GM19239 (cell line): Measurements from ENCODE around the gene KCNAB3.
"Not testable (repeated sequence)": the region's sequence is repeated elsewhere in the genome, so short reads cannot be mapped to it uniquely, and the experiment has no call there.

Experiments used
- DNase-seq: peaks from one replicate; pipeline ENCODE4 v3.0.0; 2011; ENCODE audit warnings: low spot score; ENCODE audit not compliant: insufficient read length
- FAIRE-seq: peaks from 2 replicates; lab custom pipeline; 2011; peaks lifted over from hg19 to GRCh38; lab: Jason Lieb, UNC

KCNAB3 gene

DNA sequence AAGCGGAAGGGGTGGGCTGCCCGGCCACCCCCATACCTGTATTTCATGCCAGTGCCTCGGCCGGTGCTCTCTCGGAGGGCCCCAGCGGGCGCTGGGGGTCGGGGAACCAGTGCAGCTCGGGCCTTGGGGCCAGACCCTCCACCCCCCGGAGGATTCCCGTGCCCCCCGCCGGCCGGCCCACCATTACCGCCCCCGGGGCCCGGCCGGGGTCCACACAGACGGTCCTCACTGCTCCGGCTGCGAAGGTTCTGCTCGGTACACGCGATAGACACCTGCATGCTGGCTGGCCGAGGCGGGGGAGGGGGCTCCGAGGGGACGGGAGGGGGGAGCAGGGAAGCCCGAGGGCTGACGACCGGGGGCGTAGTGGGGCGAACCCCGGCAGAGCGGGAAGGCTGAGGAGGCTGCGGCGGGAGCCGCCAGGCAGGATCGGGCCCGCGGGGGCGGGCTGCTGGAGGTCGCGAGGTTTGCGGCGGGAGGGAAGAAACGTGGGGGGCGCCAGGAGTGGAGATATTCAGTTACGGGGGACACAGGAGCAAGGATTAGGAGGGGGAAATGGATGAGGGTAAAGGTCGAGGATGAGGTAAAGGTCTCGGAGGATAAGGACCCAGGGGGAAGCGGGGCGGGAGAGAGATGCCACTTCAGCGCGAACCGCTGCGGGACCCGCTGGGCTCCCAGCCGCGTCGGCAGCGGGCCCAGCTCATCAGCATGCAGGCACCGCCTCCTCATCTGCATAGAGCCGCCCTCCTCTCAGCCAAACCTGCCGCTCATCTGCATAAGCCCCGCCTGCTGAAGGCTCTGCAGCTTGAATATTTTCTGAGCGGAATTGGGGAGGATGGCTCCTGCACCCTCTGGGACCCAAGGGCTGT is at the start of gene KCNAB3:
TSS of gene KCNAB3 (minus strand) at position 699 of the 866 bp plus-strand sequence. CDS start at position 278, 421 bp downstream.
- no peak for FAIRE-seq

DNA sequence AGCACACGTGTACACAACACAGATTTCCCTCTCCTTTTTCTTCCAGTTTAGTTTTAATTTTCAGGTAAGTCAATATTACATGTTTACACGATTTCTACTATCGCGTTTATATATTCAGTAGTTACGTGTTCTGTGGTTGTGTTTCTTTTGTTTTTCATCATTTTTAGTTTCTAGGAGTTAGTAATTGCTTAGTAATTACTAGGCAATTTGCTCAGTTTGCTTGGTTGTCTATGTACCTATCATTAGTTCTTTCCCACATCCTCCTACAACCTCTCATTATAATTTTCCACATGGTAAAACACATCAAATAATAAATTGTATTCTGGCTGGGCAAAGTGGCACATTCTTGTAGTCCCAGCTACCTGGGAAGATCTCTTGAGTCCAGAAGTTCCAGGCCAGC is 48.1 kb upstream of the KCNAB3 start:
- FAIRE-seq: no peak
- no peak for DNase-seq

More for the DNA sequence above, at the start of gene KCNAB3:
- no peak for DNase-seq

DNA sequence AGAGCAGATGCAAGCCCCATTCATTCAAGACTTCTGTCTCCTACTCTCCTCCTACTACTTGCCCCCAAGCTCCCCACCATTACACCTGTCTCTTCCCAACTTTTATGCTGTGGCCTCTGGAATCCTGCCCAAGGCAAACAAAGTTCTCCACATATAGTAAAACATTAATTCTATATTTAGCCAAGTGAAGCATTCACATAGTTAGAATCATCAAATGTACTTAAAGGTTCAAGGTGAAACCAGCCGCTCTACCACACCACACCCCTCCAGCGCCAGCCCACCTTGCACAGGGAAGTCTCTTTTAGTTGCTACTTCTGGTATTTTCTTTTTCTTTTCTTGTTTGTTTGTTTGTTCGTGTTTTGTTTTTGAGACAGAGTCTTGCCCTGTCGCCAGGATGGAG is 47.4 kb upstream of the KCNAB3 start:
- FAIRE-seq (no peak), DNase-seq (no peak)

DNA sequence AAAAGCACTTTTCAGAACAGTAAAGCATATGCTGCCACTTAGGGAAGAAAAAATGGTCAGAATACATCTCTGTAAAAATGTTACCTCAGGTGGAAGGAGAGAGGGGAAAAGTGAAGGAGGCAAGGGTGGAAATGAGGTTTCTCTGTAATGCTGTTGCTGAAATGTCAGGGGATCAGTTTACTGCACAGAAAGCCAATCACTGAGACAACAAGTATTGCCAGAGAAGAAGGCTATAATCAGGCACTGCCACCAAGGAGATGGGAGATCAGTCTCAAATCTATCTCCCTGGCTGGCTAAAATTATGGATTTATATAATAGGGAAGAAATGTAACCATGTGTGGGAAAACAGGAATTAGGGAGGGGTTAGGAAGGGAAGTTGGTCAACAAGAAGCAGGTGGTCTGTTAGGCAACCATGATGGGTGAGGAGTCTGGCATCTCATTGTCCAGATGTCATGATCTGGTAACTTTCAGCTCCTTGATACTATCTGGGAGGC is 45.0 kb upstream of the KCNAB3 start:
- FAIRE-seq (no peak), DNase-seq (no peak)

DNA sequence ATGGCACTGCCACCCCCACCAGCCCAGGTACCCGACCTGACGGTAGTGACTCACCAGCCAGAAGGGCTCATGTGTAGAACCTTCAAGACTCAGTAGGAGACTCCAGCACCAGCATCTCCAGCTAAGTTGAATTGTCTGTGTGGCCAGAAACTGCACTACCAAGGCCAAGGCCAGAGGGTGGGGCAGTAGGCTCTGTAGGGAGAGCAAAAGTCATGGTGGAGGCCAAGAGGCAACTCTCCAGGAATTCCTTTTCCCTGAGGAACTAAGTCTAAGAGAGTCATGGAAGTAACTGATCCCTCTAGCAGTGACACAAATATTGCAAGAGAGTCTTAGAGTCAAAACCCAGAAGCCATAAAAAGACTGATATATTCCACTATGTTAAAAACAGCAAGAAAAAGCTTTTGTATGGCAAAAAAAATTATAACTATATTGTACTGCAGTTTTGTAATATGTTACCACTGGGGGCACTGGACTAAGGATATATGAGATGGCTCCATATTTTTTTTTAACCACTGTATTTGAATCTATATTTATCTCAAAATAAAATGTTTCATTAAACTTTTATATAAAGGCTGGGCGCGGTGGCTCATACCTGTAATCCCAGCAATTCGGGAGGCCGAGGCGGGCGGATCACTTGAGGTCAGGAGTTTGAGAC is 42.6 kb upstream of the KCNAB3 start:
- FAIRE-seq: no peak

DNA sequence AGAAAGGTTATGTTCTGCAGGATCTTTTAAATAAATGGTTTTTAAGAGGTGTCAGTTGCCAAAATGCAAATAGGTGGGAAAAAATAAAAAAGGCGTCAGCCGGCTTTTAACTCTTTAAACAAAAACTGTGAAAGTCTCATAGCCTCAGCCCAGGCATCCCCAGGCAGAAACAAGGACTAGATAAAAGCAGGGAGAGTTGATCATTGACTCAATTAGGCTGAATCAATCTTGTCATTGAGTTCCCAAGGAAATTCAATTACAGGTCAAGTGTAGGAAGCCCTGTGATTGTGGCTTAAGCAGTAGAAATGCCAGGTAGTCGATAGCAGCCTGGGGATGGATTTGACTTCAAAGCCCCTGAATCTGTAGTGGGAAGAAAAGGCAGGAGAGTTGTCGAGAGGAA is 42.0 kb upstream of the KCNAB3 start:
- no peak for DNase-seq
- FAIRE-seq: no peak

More for the DNA sequence above, 42.6 kb upstream of the KCNAB3 start:
- no peak for DNase-seq

DNA sequence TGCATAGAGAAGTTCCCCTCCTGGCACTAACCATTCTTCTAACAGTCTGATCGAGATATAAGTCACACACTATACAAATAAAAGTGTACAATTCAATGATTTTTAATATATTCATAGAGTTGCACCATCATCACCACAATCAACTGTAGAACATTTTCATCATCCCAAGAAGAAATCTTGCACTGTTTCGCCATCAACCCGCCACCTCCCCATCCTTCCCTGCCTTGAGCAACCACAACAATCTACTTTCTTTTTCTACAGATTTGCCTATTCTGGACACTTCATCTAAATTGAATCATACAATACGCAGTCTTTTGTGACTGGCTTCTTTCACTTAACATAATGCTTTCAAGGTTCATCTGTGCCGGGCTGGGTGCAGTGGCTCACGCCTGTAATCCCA is 39.8 kb upstream of the KCNAB3 start:
- DNase-seq: no peak

DNA sequence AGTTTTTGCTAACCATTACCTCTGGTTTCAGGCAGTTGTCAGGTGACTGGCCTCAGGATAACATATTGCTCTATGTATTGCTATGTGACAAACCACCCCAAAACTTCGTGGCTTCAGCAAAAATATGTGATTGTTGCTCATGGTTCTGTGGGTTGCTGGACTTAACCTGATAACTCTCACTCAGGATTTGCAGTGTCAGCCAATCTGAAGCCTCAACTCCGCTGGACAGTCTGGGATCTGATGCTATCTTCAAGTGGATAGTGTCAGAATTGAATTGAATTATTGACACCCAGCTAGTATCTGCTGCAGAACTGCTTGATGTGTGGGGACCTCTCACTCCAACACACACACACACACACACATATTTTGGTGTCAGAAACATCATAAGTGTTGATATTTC is 38.1 kb upstream of the KCNAB3 start:
- FAIRE-seq (no peak), DNase-seq (no peak)

More for the DNA sequence above, 39.8 kb upstream of the KCNAB3 start:
- FAIRE-seq: no peak

DNA sequence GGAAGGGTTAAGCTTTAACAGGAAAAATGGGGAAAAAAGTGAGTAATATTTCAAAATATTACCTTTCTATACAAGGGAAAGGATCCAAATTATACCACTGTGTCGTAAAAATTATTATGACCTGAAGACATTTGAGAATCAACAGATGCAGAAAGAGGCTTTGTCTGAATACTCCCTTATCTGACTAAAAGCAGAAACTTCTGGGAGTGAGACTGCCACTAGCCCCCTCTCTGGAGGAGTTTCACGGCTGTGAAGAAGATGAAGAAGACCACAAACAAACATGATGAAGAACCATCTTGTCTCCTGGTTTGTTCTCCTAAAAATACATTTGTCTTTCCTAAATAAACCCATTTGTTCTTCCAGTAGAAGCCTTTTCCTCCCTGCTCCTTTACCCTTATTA is 31.8 kb upstream of the KCNAB3 start:
- DNase-seq: no peak
- no peak for FAIRE-seq

DNA sequence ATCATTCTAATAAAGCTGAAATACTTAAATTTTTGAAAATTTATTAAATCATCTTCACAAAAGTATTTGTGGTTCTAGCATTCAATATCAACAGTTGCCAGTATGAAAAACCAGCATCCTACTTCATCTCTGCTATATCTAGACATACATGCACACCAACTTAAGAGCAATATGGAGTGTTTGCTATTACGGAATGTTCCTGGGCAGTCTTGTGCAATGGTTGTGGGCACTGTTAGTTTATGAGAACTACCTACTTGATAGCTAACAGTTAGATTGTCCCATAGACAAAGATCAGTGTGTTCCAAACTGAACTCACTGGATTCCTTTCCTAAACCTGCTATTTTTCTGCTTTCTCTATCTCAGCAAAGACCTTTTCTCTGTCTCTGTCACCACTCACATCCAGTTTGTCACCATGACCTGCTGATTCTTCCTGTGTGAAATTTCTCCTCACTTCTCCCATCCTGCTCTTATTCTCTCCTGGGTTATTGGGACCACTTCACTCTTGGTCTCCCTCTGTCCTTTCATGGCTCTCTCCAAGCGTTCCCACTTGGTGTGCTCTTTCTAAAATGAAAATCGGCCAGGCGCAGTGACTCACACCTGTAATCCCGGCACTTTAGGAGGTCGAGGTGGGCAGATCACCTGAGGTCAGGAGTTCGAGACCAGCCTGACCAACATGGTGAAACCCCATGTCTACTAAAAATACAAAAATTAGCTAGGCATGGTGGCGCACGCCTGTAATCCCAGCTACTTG is 30.0 kb upstream of the KCNAB3 start:
- FAIRE-seq (no peak), DNase-seq (no peak)

DNA sequence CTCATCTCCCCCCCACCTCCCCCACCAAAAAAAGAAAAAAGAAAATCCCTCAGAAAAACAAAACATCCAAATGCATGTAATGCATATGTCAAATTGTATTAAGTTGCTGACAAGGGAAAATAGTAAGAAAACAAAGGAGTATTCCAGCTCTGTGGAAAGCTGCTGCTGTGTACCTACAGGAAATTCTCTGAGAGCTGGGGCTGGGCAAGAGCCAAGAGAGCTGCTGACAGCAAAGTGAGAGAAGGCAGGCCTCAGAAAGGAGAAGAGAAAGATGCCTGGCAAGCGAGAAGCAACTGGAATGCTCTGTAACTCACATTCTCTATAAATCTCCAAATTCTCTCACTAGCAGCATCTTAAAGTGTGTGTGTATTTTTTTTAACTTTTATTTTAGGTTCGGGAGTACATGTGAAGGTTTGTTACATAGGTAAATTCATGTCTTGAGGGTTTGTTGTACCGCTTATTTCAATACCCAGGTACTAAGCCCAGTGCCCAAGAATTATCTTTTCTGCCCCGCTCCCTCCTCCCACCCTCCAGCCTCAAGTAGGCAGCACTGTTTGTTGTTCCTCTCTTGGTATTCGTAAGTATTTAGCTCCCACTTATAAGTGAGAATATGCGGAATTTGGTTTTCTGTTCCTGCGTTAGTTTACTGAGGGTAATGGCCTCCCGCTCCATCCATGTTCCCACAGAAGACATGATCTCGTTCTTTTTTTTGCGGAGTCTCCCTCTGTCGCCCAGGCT is 26.7 kb upstream of the KCNAB3 start:
- DNase-seq (no peak), FAIRE-seq (no peak)

DNA sequence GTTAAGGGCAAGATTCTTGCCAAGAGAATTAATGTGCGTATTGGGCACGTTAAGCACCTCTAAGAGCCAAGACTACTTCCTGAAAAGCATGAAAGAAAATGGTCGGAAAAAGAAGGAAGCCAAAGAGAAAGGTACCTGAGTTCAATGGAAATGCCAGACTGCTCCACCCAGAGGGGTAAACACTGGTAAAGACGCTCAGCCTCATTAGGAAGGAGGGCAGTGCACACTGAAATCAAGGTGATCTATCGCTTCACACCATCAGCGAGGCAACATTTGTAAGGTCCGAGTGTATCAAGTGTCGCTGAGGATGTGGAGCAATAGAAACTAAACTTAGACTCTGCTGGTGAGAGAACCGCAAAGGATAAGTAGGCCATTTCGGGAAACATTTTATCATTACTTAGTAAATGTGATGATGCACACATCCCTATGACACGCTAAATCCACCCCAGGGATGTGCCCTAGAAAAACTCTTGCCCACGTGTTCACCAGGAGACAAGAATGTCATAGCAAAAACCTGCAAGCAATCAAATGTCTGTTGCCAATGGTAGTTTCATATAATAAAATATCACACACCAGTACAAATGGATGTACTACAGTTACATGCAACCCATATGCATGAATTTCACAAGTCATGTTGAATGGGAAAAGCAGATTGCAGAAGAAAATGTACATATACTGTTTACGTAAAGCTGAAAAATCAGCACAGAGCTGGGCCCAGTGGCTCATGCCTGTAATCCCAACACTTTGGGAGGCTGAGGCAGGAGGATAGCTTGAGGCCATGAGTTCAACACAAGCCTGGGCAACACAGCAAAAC is 26.0 kb upstream of the KCNAB3 start:
- FAIRE-seq (no peak), DNase-seq (no peak)

DNA sequence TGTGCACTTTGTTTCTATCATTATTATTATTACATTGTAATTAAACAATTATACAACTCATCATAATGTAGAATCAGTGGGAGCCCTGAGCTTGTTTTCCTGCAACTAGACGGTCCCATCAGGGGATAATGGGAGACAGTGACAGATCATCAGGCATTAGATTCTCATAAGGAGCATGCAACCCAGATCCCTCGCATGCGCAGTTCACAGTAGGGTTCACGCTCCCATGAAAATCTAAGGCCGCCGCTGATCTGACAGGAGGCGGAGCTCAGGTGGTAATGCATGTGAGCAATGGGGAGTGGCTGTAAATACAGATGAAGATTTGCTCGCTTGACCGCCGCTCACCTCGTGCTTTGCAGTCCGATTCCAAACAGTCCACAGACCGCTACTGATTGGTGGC is 23.6 kb upstream of the KCNAB3 start:
- not testable (repeated sequence) for FAIRE-seq, DNase-seq

DNA sequence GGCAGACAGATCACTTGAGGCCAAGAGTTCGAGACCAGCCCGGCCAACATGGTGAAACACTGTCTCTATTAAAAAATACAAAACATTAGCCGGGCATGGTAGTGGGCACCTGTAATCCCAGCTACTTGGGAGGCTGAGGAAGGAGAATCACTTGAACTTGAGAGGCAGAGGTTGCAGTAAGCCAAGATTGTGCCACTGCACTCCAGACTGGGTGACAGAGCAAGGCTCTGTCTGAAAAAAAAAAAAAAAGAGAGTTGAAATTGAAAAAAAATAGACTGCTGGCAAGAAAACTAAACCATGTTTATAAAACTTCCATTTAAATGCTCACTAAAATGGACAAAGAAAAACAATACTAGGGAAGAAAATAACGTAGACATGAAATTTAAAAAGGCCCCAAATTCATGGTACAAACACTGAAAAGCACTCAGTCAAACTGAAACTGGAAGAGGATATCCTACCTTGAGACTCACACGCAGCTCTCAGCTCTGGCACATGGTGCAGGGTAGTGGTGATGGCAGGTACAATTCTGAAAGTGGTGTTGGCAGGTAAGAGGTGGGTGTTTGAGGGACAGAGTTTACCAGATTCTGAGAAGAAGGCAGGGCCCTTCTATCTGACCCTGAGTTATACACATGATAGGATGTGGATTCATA is 21.6 kb upstream of the KCNAB3 start:
- FAIRE-seq (peak; percentile 92), DNase-seq (peak; percentile 61)

DNA sequence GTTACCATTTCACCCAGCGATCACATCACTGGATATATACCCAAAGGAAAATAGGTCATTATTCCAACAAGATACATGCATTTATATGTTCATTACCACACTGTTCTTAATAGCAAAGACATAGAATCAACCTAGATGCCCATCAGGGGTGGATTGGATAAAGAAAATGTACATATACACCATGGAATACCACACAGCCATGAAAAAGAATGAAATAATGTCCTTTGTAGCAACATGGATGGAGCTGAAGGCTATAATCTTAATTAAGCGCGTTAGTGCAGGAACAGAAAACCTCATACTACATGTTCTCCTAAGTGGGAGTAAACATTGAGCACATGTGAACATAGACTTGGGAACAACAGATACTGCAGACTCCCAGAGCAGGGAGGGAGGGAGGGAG is 20.9 kb upstream of the KCNAB3 start:
- DNase-seq (no peak), FAIRE-seq (peak; percentile 4)

DNA sequence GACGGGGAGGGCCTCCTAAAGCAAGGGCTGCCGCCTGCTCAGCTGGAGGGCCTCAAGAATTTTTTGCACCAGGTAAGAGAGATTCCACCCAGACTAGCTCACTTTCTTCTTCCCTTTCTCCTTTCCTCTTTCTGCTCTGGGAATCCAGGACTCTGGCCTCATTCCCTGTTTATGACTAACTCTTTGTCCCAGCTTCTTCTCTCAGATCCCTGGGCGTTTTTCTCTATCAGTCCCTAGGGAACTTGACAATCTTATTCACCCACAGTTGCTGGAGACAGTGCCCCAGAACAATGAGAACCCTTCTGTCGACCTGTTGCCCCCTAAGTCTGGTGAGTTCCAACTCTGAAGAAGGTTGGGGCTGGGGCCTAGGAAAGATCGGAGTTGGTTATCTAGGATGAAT is 18.0 kb upstream of the KCNAB3 start:
- no peak for DNase-seq
- FAIRE-seq: no peak

DNA sequence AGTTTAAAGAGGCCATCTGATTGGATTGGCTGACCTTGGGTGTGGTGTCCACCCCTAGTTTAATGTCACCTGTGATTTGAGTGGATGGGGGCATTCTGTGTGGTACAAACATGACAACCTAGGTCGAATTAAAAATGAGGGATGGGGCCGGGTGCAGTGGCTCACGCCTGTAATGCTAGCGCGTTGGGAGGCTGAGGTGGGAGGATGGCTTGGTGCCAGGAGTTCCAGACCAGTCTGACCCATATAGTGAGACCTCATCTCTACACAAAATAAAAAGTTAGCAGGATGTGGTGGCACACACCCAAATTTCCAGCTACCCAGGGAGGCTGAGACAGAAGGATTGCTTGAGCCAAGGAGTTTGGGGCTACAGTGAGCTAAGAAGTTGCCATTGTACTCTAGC is 16.8 kb upstream of the KCNAB3 start:
- DNase-seq: no peak
- FAIRE-seq: no peak

DNA sequence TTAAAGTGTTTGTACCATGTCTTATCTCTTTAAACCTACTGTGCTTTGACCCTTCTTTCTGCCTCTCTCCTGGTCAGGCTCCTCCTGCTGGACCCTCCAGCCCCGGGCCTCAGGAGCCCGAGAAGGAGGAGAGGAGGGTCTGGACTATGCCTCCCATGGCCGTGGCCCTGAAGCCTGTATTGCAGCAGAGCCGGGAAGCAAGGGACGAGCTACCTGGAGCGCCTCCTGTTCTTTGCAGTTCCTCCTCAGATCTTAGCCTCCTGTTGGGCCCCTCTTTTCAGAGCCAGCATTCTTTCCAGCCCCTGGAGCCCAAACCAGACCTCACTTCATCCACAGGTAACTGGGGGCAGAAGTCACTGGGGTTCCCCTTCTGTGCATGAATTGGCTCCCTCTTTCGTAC is 16.0 kb upstream of the KCNAB3 start:
- FAIRE-seq (no peak), DNase-seq (no peak)

DNA sequence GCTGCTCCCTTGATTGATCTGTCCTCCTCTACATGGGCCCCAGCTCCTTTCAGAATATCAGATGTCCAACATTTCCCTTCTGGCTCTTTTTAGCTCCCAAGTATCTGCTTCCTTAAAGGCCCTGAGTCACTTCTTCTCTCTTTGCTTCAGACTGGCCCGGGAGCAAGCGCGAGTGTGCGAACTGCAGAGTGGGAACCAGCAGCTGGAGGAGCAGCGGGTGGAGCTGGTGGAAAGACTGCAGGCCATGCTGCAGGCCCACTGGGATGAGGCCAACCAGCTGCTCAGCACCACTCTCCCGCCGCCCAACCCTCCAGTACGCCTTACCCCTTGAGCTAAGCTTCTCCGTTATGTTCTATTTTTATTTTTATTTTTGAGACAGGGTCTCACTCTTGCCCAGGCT is 14.7 kb upstream of the KCNAB3 start:
- FAIRE-seq (no peak), DNase-seq (no peak)
